GM12891 (cell line): ENCODE results near the gene NRP2.

Source experiments
- PAX5 ChIP-seq: IDR thresholded peaks from 2 replicates; pipeline ENCODE4 v1.6.1; 2011; ENCODE audit warnings: low read length, moderate library complexity, mild to moderate bottlenecking; ENCODE audit not compliant: insufficient read depth, severe bottlenecking
- POLR2A ChIP-seq: IDR thresholded peaks from 2 replicates; pipeline ENCODE4 v1.6.1; 2011; ENCODE audit warnings: low read depth, low read length, control low read depth
- POLR2AphosphoS5 ChIP-seq: IDR thresholded peaks from 2 replicates; pipeline ENCODE4 v1.6.1; 2011; ENCODE audit warnings: low read depth, low read length, control low read depth
- TAF1 ChIP-seq: IDR thresholded peaks from 2 replicates; pipeline ENCODE4 v1.6.1; 2011; ENCODE audit warnings: low read depth, low read length, control low read depth

DNA sequence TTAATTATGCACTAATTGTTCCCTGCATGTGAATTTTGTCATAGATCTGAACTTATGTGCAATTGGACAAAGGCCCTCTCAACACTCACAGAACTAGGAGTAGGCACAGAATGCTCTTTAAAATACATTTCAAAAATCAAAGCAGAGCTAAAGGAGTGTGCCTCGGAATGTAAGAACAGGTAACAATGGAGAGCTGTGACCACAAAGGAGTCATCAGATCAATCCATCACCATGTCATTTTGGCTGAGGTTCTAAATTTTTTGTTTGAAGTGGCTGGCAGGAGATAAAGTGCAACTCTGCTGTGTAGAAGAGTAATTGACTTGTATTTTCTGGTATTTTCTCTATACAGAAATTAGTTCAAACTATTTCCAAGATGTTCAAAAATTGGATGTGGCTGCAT lies 155.4 kb downstream of the NRP2 start:
- TF ChIP-seq POLR2AphosphoS5 (no peak), POLR2A (no peak), PAX5 (no peak), TAF1 (no peak)
